Measurements from ENCODE around the gene CAV1.

The CAV1 gene

GRCh38 chr7:116534790-116535189, 10.0 kb downstream of the CAV1 start:
- TF ChIP-seq USF1 (IDR thresholded peaks at IDR 0.05): no peak

- TF ChIP-seq EGR1 (IDR thresholded peaks at IDR 0.05): no peak
- TF ChIP-seq EP300 (IDR thresholded peaks at IDR 0.05; ENCODE audit: borderline replicate concordance): no peak
- TF ChIP-seq CEBPB (IDR thresholded peaks at IDR 0.05): no peak
- TF ChIP-seq TAF1 (IDR thresholded peaks at IDR 0.05; ENCODE audit: low read depth): no peak
- TF ChIP-seq TEAD4 (IDR thresholded peaks at IDR 0.05): no peak
- TF ChIP-seq FOXM1 (IDR thresholded peaks at IDR 0.05; ENCODE audit: borderline replicate concordance, low read depth): no peak
- TF ChIP-seq REST (IDR thresholded peaks at IDR 0.05; ENCODE audit: low read depth): no peak
- TF ChIP-seq YY1 (IDR thresholded peaks at IDR 0.05; ENCODE audit: low read depth): no peak
- no peak for TF ChIP-seq NFIC (IDR thresholded peaks at IDR 0.05)
- no peak for TF ChIP-seq RAD21 (IDR thresholded peaks at IDR 0.05; ENCODE audit: low read depth)
- TF ChIP-seq USF1 (IDR thresholded peaks at IDR 0.05): no peak
- TF ChIP-seq MAX (IDR thresholded peaks at IDR 0.05): no peak
- TF ChIP-seq TCF12 (IDR thresholded peaks at IDR 0.05; ENCODE audit: low read depth): no peak
- TF ChIP-seq CREB1 (IDR thresholded peaks at IDR 0.05; ENCODE audit: low read depth): no peak
- no peak for TF ChIP-seq ZBTB7A (IDR thresholded peaks at IDR 0.05; ENCODE audit: low read depth)
These were observed 10.6 kb downstream of the CAV1 start for GRCh38 chr7:116535416-116535815.

- TF ChIP-seq TCF12 (IDR thresholded peaks at IDR 0.05; ENCODE audit: low read depth): no peak
These were observed 13.3 kb downstream of the CAV1 start for GRCh38 chr7:116538138-116538537.

GRCh38 chr7:116539879-116540278, 15.0 kb downstream of the CAV1 start:
- TF ChIP-seq NFIC (IDR thresholded peaks at IDR 0.05): no peak
- no peak for TF ChIP-seq RAD21 (IDR thresholded peaks at IDR 0.05; ENCODE audit: low read depth)
- no peak for TF ChIP-seq USF1 (IDR thresholded peaks at IDR 0.05)
- no peak for TF ChIP-seq TEAD4 (IDR thresholded peaks at IDR 0.05)
- no peak for TF ChIP-seq EP300 (IDR thresholded peaks at IDR 0.05; ENCODE audit: borderline replicate concordance)
- TF ChIP-seq EGR1 (IDR thresholded peaks at IDR 0.05): no peak
- TF ChIP-seq MAX (IDR thresholded peaks at IDR 0.05): no peak
- TF ChIP-seq FOXM1 (IDR thresholded peaks at IDR 0.05; ENCODE audit: borderline replicate concordance, low read depth): no peak
- TF ChIP-seq ZBTB7A (IDR thresholded peaks at IDR 0.05; ENCODE audit: low read depth): no peak
- TF ChIP-seq REST (IDR thresholded peaks at IDR 0.05; ENCODE audit: low read depth): no peak
- TF ChIP-seq TAF1 (IDR thresholded peaks at IDR 0.05; ENCODE audit: low read depth): no peak

- no peak for TF ChIP-seq CEBPB (IDR thresholded peaks at IDR 0.05)
- TF ChIP-seq EP300 (IDR thresholded peaks at IDR 0.05; ENCODE audit: borderline replicate concordance): no peak
These were observed 15.9 kb downstream of the CAV1 start for GRCh38 chr7:116540743-116541142.

- TF ChIP-seq MAX (IDR thresholded peaks at IDR 0.05): no peak
- TF ChIP-seq YY1 (IDR thresholded peaks at IDR 0.05; ENCODE audit: low read depth): no peak
- no peak for TF ChIP-seq USF1 (IDR thresholded peaks at IDR 0.05)
- TF ChIP-seq FOXM1 (IDR thresholded peaks at IDR 0.05; ENCODE audit: borderline replicate concordance, low read depth): no peak
- no peak for TF ChIP-seq TEAD4 (IDR thresholded peaks at IDR 0.05)
- TF ChIP-seq TCF12 (IDR thresholded peaks at IDR 0.05; ENCODE audit: low read depth): no peak
- no peak for TF ChIP-seq EGR1 (IDR thresholded peaks at IDR 0.05)
- no peak for TF ChIP-seq CEBPB (IDR thresholded peaks at IDR 0.05)
- TF ChIP-seq RAD21 (IDR thresholded peaks at IDR 0.05; ENCODE audit: low read depth): no peak
- TF ChIP-seq ZBTB7A (IDR thresholded peaks at IDR 0.05; ENCODE audit: low read depth): no peak
- no peak for TF ChIP-seq EP300 (IDR thresholded peaks at IDR 0.05; ENCODE audit: borderline replicate concordance)
- TF ChIP-seq NFIC (IDR thresholded peaks at IDR 0.05): no peak
- no peak for TF ChIP-seq REST (IDR thresholded peaks at IDR 0.05; ENCODE audit: low read depth)
- no peak for TF ChIP-seq CREB1 (IDR thresholded peaks at IDR 0.05; ENCODE audit: low read depth)
- TF ChIP-seq TAF1 (IDR thresholded peaks at IDR 0.05; ENCODE audit: low read depth): no peak
These were observed 17.1 kb downstream of the CAV1 start for GRCh38 chr7:116541951-116542350.
